Caki2 (cell line): ENCODE measurements around the gene IL1F10. TPM values are rescaled to one million over a fixed set of nuclear protein-coding genes. Genes with fewer than 3 reads are reported as not detected.
"Not testable (repeated sequence)": the region's sequence is repeated elsewhere in the genome, so short reads cannot be mapped to it uniquely, and the experiment has no call there.

Experiments
- DNase-seq: peaks from one replicate; pipeline ENCODE4 v3.0.0-alpha.2; 2015; ENCODE audit warnings: low read depth
- in situ Hi-C: cut with HindIII; loops from 2 replicates; pipeline ENCODE4 v1.10.0; 2016; ENCODE audit warnings: low sequenced_read_pairs, low pct_unique_long_range_greater_than_20kb, mixed read lengths
- total RNA-seq: library from RNA; depleted of rRNA; stranded (reverse); fragments of >200 nt; shearing (Covaris generic); gene quantifications from 2 replicates; pipeline ENCODE4 v1.2.3, GENCODE V29; 2014; ENCODE audit warnings: low replicate concordance

Gene IL1F10
- total RNA-seq, 1 experiment from 2014 or later = not detected

DNA sequence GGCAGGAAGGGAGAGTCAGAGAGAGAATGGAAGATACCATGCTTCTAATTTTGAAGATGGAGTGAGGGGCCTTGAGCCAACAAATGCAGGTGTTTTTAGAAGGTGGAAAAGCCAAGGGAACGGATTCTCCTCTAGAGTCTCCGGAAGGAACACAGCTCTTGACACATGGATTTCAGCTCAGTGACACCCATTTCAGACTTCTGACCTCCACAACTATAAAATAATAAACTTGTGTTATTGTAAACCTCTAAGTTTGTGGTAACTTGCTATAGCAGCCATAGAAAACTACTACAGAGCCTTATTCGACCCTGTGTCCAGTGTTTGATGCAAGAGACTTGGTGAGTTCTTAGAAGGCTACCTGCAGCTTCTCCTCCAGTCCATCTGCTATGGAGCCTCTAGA lies 7.8 kb downstream of the IL1F10 start:
- in situ Hi-C loops = no loop called here
- DNase-seq = no peak

DNA sequence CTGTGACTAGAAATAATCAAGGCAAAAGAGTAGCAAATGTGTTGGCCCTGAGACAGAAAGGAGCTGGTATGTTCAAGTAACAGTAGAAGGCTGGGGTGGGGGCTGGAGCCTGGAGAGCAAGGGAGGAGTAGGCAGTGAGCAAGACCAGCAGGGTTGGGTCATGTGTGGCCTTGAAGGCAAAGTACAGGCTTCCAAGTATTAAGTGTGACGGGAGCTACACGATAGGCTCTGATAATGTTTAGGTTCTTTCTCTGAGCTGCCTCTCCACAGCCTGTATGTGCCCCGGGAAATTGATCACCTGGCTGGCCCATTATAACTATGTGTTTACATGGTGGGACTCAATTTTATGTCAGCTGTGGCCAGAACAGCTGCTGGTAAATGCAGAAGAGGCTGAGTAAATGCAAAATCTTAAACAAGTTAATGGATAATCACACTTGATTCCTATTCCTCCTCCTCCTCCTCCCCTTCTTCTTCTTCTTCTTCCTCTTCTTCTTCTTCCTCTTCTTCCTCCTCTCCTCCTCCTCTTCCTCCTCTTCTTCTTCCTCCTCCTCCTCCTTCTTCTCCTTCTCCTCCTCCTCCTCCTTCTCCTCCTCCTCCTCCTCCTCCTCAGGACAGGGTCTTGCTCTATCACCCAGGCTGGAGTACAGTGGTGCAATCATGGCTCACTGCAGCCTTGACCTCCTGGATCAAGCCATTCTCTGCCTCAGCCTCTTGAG lies 9.3 kb downstream of the IL1F10 start:
- DNase-seq = no peak
- in situ Hi-C loops = no loop called here

DNA sequence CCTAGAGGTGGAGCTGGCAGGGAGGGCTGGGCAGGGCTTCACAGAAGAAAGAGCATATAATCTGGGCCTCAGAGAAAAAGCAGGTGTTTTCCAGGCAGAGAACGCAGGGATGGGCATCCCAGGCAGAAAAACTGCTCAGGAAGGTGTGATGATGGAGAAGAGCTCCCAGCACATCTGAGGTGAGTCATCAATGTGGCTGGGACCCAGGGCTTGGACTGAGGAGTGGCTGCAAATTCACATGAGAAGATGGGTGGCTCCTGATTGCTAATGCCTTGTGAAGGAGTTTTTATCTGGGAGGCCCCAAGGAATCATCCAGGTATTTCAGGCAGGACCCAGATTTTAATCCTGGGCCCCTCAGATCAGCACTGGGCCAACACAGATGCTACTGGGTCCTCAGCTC lies 10.2 kb downstream of the IL1F10 start:
- in situ Hi-C loops = no loop called here
- DNase-seq = peak; percentile 95

- DNase-seq = peak; percentile 99
- in situ Hi-C loops = no loop called here
Measured at GRCh38 chr2:113078350-113078839, 10.6 kb downstream of the IL1F10 start.

GRCh38 chr2:113079131-113079530 lies 11.4 kb downstream of the IL1F10 start:
- peak; percentile 81 for DNase-seq

GRCh38 chr2:113080134-113080533 lies 12.4 kb downstream of the IL1F10 start:
- DNase-seq = peak; percentile 56
- in situ Hi-C loops = no loop called here

More at GRCh38 chr2:113079131-113079530, 11.4 kb downstream of the IL1F10 start:
- in situ Hi-C loops = no loop called here

- DNase-seq = no peak
- in situ Hi-C loops = no loop called here
Measured at GRCh38 chr2:113081488-113082210, 13.9 kb downstream of the IL1F10 start.

GRCh38 chr2:113083296-113083695 lies 15.5 kb downstream of the IL1F10 start:
- in situ Hi-C loops = no loop called here
- no peak for DNase-seq

DNA sequence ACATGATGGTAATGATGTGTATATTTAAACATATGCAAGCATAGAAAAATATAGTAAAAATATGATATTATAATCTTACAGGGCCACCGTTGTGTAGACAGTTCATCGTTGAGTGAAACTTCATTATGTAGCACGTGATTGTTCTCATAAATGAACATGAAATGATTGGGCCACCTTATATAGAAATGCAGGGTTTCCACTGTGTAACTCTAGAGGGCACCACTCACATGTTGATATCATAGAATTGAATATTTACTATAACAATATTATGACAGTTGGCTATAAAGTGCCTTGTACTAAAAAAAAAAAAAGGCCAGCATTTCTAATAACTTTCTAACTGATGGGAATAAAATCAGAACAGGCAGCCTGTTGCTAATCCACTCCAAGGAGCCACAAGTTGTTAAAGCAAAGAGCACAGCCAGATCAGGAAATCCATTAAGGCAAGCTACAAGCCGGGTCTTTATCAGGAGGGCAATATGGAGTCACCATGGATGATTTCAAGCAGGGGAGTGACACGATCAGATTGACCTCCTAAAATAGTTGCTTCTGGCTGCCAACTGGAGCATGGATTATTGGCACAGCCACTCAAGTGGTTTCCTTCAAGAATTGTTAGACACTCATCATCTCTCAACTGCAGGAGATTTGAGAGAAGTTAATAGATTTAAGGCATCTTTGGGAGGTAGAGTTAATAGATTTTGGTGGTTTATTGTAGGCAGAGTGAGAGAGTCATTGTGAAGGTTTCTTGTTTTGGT lies 16.7 kb downstream of the IL1F10 start:
- DNase-seq = no peak
- in situ Hi-C loops = no loop called here

DNA sequence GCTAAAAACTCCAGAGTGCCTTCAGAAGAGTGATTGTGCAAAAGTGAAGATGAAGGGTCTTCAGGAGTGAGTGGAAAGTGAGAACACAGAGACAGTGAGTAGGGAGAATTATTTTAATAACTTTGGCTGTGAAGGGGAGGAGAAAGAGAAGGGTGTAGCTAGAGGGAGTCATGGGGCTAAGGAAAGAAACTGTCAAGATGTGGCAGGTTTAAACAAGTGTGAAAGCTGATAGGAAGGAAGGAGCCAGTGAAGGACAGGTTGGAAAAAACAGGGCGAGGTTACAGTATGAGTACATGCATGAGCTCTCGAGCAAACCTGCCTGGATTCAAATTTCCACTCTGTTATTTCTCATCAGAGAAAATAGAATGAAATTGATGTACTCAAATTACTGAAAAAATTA lies 17.8 kb downstream of the IL1F10 start:
- no peak for DNase-seq
- in situ Hi-C loops = no loop called here

DNA sequence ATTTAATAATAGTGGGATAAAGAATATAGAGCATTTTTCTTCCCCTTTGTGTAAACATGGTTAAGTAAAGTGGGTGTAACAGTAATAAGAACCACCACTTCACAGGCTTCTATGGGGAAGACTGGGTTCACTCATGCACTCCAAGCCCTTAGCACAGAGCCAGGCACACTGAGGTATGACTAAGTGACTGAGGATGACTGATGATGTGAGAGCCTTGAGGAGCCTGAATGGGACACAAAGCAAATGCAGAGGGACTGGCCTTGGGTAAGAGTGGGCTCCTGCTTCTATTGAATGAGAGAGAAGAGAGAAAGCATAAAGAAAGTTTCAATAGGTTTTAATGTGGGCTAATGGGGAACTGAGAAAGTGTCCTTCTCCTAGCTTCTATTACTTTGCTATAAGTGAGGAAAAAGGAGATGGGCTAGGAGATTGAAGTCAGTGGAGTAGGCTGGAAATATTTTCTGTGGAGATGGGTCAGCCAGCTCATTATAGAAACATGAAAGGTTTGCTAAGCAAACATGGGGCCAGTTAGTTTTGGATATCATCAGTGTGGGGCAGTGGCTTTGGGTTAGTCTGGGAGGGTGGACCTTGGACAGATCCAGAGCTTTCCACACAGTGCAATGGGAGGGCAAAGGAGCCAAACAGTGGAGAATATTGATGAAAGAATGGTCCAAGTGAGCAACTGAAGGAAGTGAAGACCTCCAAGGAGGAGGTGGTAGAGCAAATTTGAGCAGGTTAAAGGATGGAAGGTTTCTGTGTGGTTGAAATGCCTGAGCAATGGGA lies 20.6 kb downstream of the IL1F10 start:
- DNase-seq = no peak
- in situ Hi-C loops = no loop called here

DNA sequence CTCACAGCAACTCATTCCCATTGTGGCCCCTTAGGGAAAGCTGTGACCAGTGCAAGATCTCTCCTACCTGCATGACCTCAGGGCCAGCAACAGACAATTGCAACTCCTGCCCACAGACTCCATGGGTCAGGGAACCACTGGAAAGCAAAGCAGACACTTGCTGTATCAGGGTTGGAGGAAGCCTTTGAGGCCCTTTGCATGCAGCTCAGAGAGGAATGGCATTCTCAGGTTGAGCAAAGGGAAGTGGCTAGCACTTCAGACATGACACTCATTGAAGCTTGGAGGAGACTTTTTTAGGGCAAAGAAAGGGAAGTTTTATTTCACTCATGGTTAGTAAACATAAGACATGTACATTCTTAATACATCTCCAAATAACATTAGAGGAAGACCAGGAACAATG lies 22.1 kb downstream of the IL1F10 start:
- DNase-seq = no peak
- in situ Hi-C loops = no loop called here

DNA sequence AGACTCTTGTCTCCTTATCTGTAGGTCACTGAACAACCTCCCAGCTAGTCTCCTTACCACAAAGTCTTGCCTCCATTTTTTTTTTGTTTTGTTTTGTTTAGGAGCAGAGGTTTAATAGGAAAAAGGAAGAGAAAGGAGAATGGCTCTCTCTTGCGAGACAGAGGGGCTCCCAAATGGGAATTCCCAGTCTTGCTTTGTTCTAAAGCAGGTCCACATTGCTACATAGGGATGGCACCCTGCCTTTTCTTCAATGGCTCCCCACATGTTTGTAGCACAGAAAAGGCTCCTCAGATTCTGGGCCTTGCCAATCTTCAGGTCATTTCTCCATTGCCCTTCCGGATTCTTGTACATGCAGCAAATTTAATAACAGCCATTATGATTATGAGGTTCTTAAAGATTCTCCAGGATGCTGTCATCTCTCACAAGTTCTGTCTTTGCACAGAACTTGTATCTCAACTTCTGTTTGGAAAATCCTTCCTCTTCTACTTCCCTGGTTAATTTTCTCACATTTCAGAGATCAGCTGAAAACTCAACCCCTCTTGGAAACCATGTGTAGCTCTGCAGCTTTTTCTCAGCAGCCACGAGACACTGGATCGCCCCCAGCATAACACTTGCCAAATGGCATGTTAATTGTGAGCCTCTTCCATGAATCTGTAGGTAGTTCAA lies 23.6 kb downstream of the IL1F10 start:
- in situ Hi-C loops = no loop called here
- no peak for DNase-seq

GRCh38 chr2:113092864-113093612 lies 25.3 kb downstream of the IL1F10 start:
- in situ Hi-C loops = no loop called here

DNA sequence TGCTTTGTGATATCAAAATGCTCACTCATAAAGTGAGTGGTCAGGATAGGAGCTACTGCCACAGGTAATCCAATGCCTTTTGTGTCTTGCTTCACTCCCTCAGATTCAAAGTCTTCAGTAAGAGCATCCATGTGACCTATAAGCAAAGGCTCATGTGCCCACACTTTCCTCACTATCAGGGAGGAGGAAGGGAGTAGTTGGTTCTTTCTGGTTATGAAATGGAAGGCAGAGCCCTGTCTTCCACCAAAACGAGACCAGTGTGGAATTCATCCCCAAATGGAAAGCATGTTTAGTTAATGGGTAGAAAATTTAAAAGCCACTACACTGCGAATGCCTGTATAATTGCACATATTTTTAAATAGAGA lies 25.8 kb downstream of the IL1F10 start:
- DNase-seq = no peak
- in situ Hi-C loops = no loop called here

More at GRCh38 chr2:113092864-113093612, 25.3 kb downstream of the IL1F10 start:
- no peak for DNase-seq

DNA sequence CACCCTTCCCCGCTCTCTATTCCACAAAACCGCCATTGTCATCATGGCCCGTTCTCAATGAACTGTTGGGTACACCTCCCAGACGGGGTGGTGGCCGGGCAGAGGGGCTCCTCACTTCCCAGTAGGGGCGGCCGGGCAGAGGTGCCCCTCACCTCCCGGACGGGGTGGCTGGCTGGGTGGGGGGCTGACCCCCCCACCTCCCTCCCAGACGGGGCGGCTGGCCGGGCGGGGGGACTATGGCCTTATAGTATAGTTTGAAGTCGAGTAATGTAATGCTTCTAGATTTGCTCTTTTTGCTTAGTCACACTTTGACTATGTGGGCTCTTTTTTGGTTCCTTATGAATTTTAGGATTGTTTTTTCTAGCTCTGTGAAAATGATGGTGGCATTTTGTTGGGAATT lies 28.5 kb downstream of the IL1F10 start:
- in situ Hi-C loops, DNase-seq: not testable (repeated sequence)
